HG02840 (cell line): ENCODE data around the gene MGAT5.

Source experiments
- ATAC-seq: cut with Tn5 transposase; IDR thresholded peaks from one replicate; pipeline ENCODE4 v1.9.1; 2021; ENCODE audit warnings: mild to moderate bottlenecking, moderate library complexity, moderate number of reproducible peaks; ENCODE audit not compliant: unreplicated experiment, low FRiP score

MGAT5 gene

GRCh38 chr2:134385195-134385594, 131.3 kb downstream of the MGAT5 start:
- ATAC-seq, result no peak

- no peak for ATAC-seq
These were observed 132.4 kb downstream of the MGAT5 start for GRCh38 chr2:134386310-134386709.

- ATAC-seq, result no peak
These were observed 135.5 kb downstream of the MGAT5 start for GRCh38 chr2:134389381-134389780.

- ATAC-seq, result peak; percentile 72
These were observed 137.9 kb downstream of the MGAT5 start for GRCh38 chr2:134391751-134392160.

GRCh38 chr2:134392442-134393074, 138.7 kb downstream of the MGAT5 start:
- ATAC-seq, result no peak

GRCh38 chr2:134393075-134393461, 139.2 kb downstream of the MGAT5 start:
- ATAC-seq, result no peak

- no peak for ATAC-seq
These were observed 141.9 kb downstream of the MGAT5 start for GRCh38 chr2:134395779-134396178.

- no peak for ATAC-seq
These were observed 142.6 kb downstream of the MGAT5 start for GRCh38 chr2:134396493-134396892.

GRCh38 chr2:134397146-134397896, 143.4 kb downstream of the MGAT5 start:
- no peak for ATAC-seq

- no peak for ATAC-seq
These were observed 144.4 kb downstream of the MGAT5 start for GRCh38 chr2:134398300-134398699.

GRCh38 chr2:134399096-134399495, 145.2 kb downstream of the MGAT5 start:
- no peak for ATAC-seq

- ATAC-seq, result no peak
These were observed 147.2 kb downstream of the MGAT5 start for GRCh38 chr2:134401081-134401497.

- no peak for ATAC-seq
These were observed 147.9 kb downstream of the MGAT5 start for GRCh38 chr2:134401789-134402188.

GRCh38 chr2:134402410-134402809, 148.5 kb downstream of the MGAT5 start:
- no peak for ATAC-seq

GRCh38 chr2:134405611-134406081, 151.8 kb downstream of the MGAT5 start:
- no peak for ATAC-seq

- ATAC-seq, result no peak
These were observed 152.4 kb downstream of the MGAT5 start for GRCh38 chr2:134406311-134406710.

GRCh38 chr2:134406736-134407135, 152.9 kb downstream of the MGAT5 start:
- ATAC-seq, result no peak

GRCh38 chr2:134407154-134407890, 153.4 kb downstream of the MGAT5 start:
- no peak for ATAC-seq

GRCh38 chr2:134408386-134408785, 154.5 kb downstream of the MGAT5 start:
- no peak for ATAC-seq

GRCh38 chr2:134408791-134409190, 154.9 kb downstream of the MGAT5 start:
- ATAC-seq, result no peak

GRCh38 chr2:134410006-134410405, 156.1 kb downstream of the MGAT5 start:
- no peak for ATAC-seq
